GM12878 (cell line): ENCODE data around the gene MCOLN1. TPM values are rescaled to one million over a fixed set of nuclear protein-coding genes. Genes with fewer than 3 reads are reported as not detected.

Experiments used
- ATAC-seq: fragments of 200-7000 bp; cut with Tn5 transposase; 3 replicates; pipeline ENCODE4 v1.9.1; 2020; ENCODE audit warnings: mild to moderate bottlenecking, moderate library complexity
- BruUV-seq: library from RNA; stranded (reverse); fragments of 400-500 nt; replicated peaks from 2 replicates; lab custom pipeline; 2021; lab: Mats Ljungman, UMichigan
- CTCF ChIA-PET: fragments of 300-600 bp; sonication (Branson Sonifier 250); formaldehyde crosslinking; extraction: SDS; loops from one replicate; lab custom pipeline; 2021; ENCODE audit warnings: inconsistent platforms; lab: Yijun Ruan, JAX
- POLR2A ChIA-PET: fragments of 350-600 bp; formaldehyde crosslinking; extraction: SDS; loops from one replicate; lab custom pipeline; 2021; ENCODE audit warnings: inconsistent platforms; lab: Charles Lee
- RAD21 ChIA-PET: fragments of 300-600 bp; sonication (Branson Sonifier 250); formaldehyde crosslinking; loops from one replicate; lab custom pipeline; 2023; ENCODE audit warnings: antibody characterized with exemption; ENCODE audit not compliant: unreplicated experiment; lab: Charles Lee
- SMC1A ChIA-PET: fragments of 300-600 bp; sonication (Branson Sonifier 250); formaldehyde crosslinking; loops from one replicate; lab custom pipeline; 2023; ENCODE audit not compliant: unreplicated experiment, uncharacterized antibody; lab: Charles Lee
- DNase-seq: peaks from one replicate; pipeline ENCODE4 v3.0.0-alpha.2; 2011; ENCODE audit warnings: low read depth, low spot score
- FAIRE-seq: peaks from 3 replicates; lab custom pipeline; 2011; peaks lifted over from hg19 to GRCh38; lab: Jason Lieb, UNC
- H2AFZ ChIP-seq: 2 replicates; pipeline ENCODE4 v1.6.0; 2011; ENCODE audit warnings: low read depth, low read length, control low read depth; ENCODE audit not compliant: control insufficient read depth
- H3K27ac ChIP-seq: 2 replicates; pipeline ENCODE4 v1.5.1; 2011; ENCODE audit warnings: control low read depth; ENCODE audit not compliant: control insufficient read depth, insufficient read depth
- H3K27me3 ChIP-seq, 2 experiments: replicated peaks in 1 of 2; 2 replicates each; pipeline versions ENCODE4 v1.6.0 to v1.6.1; 2011; ENCODE audit warnings: low read length in 1 of 2; ENCODE audit not compliant: control insufficient read depth in 2 of 2, insufficient read depth in 2 of 2
- H3K36me3 ChIP-seq, 2 experiments: 2 replicates each; pipeline ENCODE4 v1.5.1; 2011; ENCODE audit warnings: low read length in 1 of 2; ENCODE audit not compliant: control insufficient read depth in 2 of 2, insufficient read depth in 2 of 2
- H3K4me1 ChIP-seq: 2 replicates; pipeline ENCODE4 v1.6.1; 2011; ENCODE audit warnings: mild to moderate bottlenecking, low read length, moderate library complexity, mixed read lengths; ENCODE audit not compliant: control insufficient read depth, insufficient read depth
- H3K4me2 ChIP-seq: 2 replicates; pipeline ENCODE4 v1.6.0; 2011; ENCODE audit warnings: control low read depth; ENCODE audit not compliant: control insufficient read depth, insufficient read depth
- H3K4me3 ChIP-seq: fragments of 200-600 bp; sonication (generic); 2 replicates; pipeline ENCODE4 v1.5.1; 2016
- H3K79me2 ChIP-seq: 2 replicates; pipeline ENCODE4 v1.6.0; 2011; ENCODE audit warnings: low read length; ENCODE audit not compliant: control insufficient read depth, insufficient read depth
- H3K9ac ChIP-seq: 2 replicates; pipeline ENCODE4 v1.8.0; 2011; ENCODE audit warnings: low read length, control low read depth, mixed read lengths; ENCODE audit not compliant: control insufficient read depth, insufficient read depth
- H3K9me3 ChIP-seq: replicated peaks from 3 replicates; pipeline ENCODE4 v1.5.1; 2011; ENCODE audit warnings: mild to moderate bottlenecking, low read length; ENCODE audit not compliant: control insufficient read depth, insufficient read depth
- H4K20me1 ChIP-seq: 2 replicates; pipeline ENCODE4 v1.6.0; 2011; ENCODE audit not compliant: control insufficient read depth, insufficient read depth
- CHD4 ChIP-seq: fragments of 200-600 bp; sonication (generic); IDR thresholded peaks from 2 replicates; pipeline ENCODE4 v1.6.1; 2016; ENCODE audit warnings: mild to moderate bottlenecking
- CREB1 ChIP-seq: IDR thresholded peaks from 2 replicates; pipeline ENCODE4 v1.6.1; 2012; ENCODE audit warnings: low read depth, mild to moderate bottlenecking, inconsistent platforms
- IRF4 ChIP-seq: IDR thresholded peaks from 2 replicates; pipeline ENCODE4 v1.6.1; 2011; ENCODE audit warnings: low read depth, low read length
- JUNB ChIP-seq: IDR thresholded peaks from 2 replicates; pipeline ENCODE4 v1.6.1; 2016; ENCODE audit warnings: antibody characterized with exemption, mild to moderate bottlenecking
- KAT2A ChIP-seq: conservative IDR thresholded peaks from 2 replicates; pipeline ENCODE4 v1.6.1; 2011; ENCODE audit warnings: low read depth, low read length; ENCODE audit not compliant: control insufficient read depth
- KLF5 ChIP-seq: fragments of 450-650 bp; IDR thresholded peaks from 2 replicates; pipeline ENCODE4 v1.6.1; 2014; ENCODE audit warnings: mild to moderate bottlenecking; ENCODE audit not compliant: partially characterized antibody
- PML ChIP-seq: IDR thresholded peaks from 2 replicates; pipeline ENCODE4 v1.6.1; 2012; ENCODE audit warnings: low read length, inconsistent platforms
- SMC3 ChIP-seq: IDR thresholded peaks from 2 replicates; pipeline ENCODE4 v1.6.1; 2011; ENCODE audit warnings: low read length, improper control_type of control experiment, borderline replicate concordance
- TCF7 ChIP-seq: IDR thresholded peaks from 2 replicates; pipeline ENCODE4 v1.6.1; 2014; ENCODE audit warnings: antibody characterized with exemption, borderline replicate concordance
- YY1 ChIP-seq: IDR thresholded peaks from 2 replicates; pipeline ENCODE4 v1.6.1; 2011; ENCODE audit warnings: low read depth, mild to moderate bottlenecking, low read length
- ZNF622 ChIP-seq: fragments of 450-650 bp; IDR thresholded peaks from 2 replicates; pipeline ENCODE4 v1.6.1; 2017; ENCODE audit warnings: mild to moderate bottlenecking, inconsistent platforms
- WGBS: methylation state at CpG from one replicate; pipeline ENCODE4 v1.1.6; 2016; ENCODE audit warnings: low lambda C conversion rate; ENCODE audit not compliant: insufficient replicate concordance, insufficient coverage; ENCODE audit errors: missing lambda C conversion rate; 5-methylcytosine and 5-hydroxymethylcytosine counted together
- in situ Hi-C: fragments of 300-500 bp; cut with MboI; formaldehyde crosslinking; loops from 9 replicates; pipeline ENCODE4 v1.14.3; 2018; ENCODE audit warnings: mixed read lengths
- intact Hi-C: fragments of 100-400 bp; cut with micrococcal nuclease; formaldehyde crosslinking; loops from one replicate; pipeline ENCODE4 v1.14.2; 2022; ENCODE audit not compliant: unreplicated experiment
- polyA plus RNA-seq, 11 experiments: library from polyadenylated mRNA; depleted of rRNA in 4 of 11; unstranded in 6 of 11; stranded (reverse) in 5 of 11; fragments of >200 nt; fragmentation: Nextera tagmentation in 4 of 11; fragmentation: Illumina TruSeq in 1 of 11; extraction: Ambion mirVana in 4 of 11; extraction: Trizol in 1 of 11; gene quantifications; 1 replicate in 1 of 11; 2 replicates in 10 of 11; pipeline versions ENCODE4 v1.2.1 to v1.2.3, GENCODE V29; 2011 to 2016; ENCODE audit warnings: inconsistent platforms in 2 of 11, missing spikeins in 2 of 11, low read depth in 1 of 11
- total RNA-seq, 4 experiments: library from RNA; depleted of rRNA in 3 of 4; stranded (reverse); fragments of >200 nt in 3 of 4; fragmentation: Illumina TruSeq in 1 of 4; extraction: Trizol in 1 of 4; gene quantifications; 2 replicates each; pipeline versions ENCODE4 v1.2.1 to v1.2.3, GENCODE V29; 2013 to 2021
- TF ChIP-seq, protein P1 (sequence below): IDR thresholded peaks from 2 replicates; pipeline ENCODE4 v1.6.1; 2012; ENCODE audit warnings: low read depth, low read length, improper control_type of control experiment
- TF ChIP-seq, protein P2 (sequence below): IDR thresholded peaks from 2 replicates; pipeline ENCODE4 v1.6.1; 2012; ENCODE audit warnings: low read depth, low read length, improper control_type of control experiment

Gene MCOLN1
- total and polyA plus RNA-seq, 10 of the 15 experiments (the other 5 are each of a cell fraction or from before 2014, with no cell fraction given): 0.42 to 15.6 (median 4.9) TPM

DNA sequence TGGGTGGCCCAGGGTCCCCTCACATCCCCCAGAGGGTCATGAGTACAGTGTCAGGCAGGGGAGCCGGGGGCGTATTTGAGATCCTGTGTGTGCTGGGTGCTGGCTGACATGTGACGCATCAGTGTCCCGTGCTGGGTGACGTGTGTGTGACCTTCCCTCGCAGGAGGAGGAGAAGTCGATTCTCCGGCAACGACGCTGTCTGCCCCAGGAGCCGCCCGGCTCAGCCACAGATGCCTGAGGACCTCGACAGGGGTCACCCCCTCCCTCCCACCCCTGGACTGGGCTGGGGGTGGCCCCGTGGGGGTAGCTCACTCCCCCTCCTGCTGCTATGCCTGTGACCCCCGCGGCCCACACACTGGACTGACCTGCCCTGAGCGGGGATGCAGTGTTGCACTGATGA, 38.9 kb downstream of the MCOLN1 start:
- no peaks in the 10 kb centered on the region; the same call in 2 of the 3 replicates for H3K9me3 ChIP-seq
- H3K79me2 ChIP-seq: no peaks in the 10 kb centered on the region
- no peak overlapping the region for H3K4me2 ChIP-seq
- RAD21 ChIA-PET: no interaction called here
- POLR2A ChIA-PET: no interaction called here
- no peak overlapping the region for H3K4me3 ChIP-seq
- TF ChIP-seq JUNB (no peak), CHD4 (no peak), YY1 (no peak), SMC3 (no peak), CREB1 (no peak), TCF7 (no peak), PML (no peak), ZNF622 (no peak), IRF4 (no peak), KAT2A (no peak), KLF5 (no peak)
- TF ChIP-seq, protein P1, sequence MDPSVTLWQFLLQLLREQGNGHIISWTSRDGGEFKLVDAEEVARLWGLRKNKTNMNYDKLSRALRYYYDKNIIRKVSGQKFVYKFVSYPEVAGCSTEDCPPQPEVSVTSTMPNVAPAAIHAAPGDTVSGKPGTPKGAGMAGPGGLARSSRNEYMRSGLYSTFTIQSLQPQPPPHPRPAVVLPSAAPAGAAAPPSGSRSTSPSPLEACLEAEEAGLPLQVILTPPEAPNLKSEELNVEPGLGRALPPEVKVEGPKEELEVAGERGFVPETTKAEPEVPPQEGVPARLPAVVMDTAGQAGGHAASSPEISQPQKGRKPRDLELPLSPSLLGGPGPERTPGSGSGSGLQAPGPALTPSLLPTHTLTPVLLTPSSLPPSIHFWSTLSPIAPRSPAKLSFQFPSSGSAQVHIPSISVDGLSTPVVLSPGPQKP: no peak
- TF ChIP-seq, protein P2, sequence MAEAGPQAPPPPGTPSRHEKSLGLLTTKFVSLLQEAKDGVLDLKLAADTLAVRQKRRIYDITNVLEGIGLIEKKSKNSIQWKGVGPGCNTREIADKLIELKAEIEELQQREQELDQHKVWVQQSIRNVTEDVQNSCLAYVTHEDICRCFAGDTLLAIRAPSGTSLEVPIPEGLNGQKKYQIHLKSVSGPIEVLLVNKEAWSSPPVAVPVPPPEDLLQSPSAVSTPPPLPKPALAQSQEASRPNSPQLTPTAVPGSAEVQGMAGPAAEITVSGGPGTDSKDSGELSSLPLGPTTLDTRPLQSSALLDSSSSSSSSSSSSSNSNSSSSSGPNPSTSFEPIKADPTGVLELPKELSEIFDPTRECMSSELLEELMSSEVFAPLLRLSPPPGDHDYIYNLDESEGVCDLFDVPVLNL: no peak
- in situ Hi-C loops: no loop called here
- SMC1A ChIA-PET: no interaction called here
- no peak overlapping the region for H3K9ac ChIP-seq
- no peak overlapping the region for H2AFZ ChIP-seq
- WGBS: 95% methylated on average over 14 of the region's 17 CpGs
- no peaks in the 10 kb centered on the region for H3K4me1 ChIP-seq
- no peaks in the 10 kb centered on the region for H4K20me1 ChIP-seq
- no peak overlapping the region for H3K27ac ChIP-seq
- ATAC-seq (no peak), FAIRE-seq (no peak), DNase-seq (no peak)
- BruUV-seq: no TSS peak
- H3K36me3 ChIP-seq: peaks cover 7 to 8% of the 10 kb centered on the region in 2 experiments; a peak in 3 of 4 replicates
- no peaks in the 10 kb centered on the region for H3K27me3 ChIP-seq
- intact Hi-C loops: no loop called here
- CTCF ChIA-PET: no interaction called here
